Measurements from ENCODE around the gene ADAMTS13.

ADAMTS13 gene

GRCh38 chr9:133380734-133381133 lies 41.4 kb upstream of the ADAMTS13 start:
- no peaks in the 10 kb centered on the region for H3K36me3 ChIP-seq (ENCODE audit: control insufficient read depth in 1 of 2, insufficient read depth in 2 of 2, low read length in 2 of 2)
- H3K4me1 ChIP-seq (ENCODE audit: control insufficient read depth in 1 of 2, insufficient read depth in 2 of 2, low read length in 2 of 2), result peaks cover 0 to 5% of the 10 kb centered on the region in 2 donors
- H3K27me3 ChIP-seq (ENCODE audit: control insufficient read depth in 1 of 2, insufficient read depth in 2 of 2, low read length in 2 of 2), result no peaks in the 10 kb centered on the region
- H3K9me3 ChIP-seq (ENCODE audit: control insufficient read depth in 1 of 2, low read length in 2 of 2), result no peaks in the 10 kb centered on the region
- no peak overlapping the region for H3K4me3 ChIP-seq (ENCODE audit: low read depth in 1 of 2, low read length in 2 of 2)
- H3K27ac ChIP-seq (ENCODE audit: low read depth, low read length), result no peak overlapping the region
- no peak overlapping the region for H3K9ac ChIP-seq (ENCODE audit: low read depth in 1 of 2, low read length in 2 of 2)

GRCh38 chr9:133382507-133383141 lies 39.5 kb upstream of the ADAMTS13 start:
- Histone ChIP-seq H3K27ac (ENCODE audit: low read depth, low read length) (no peak overlapping the region), H3K36me3 (ENCODE audit: control insufficient read depth in 1 of 2, insufficient read depth in 2 of 2, low read length in 2 of 2) (no peaks in the 10 kb centered on the region), H3K9me3 (ENCODE audit: control insufficient read depth in 1 of 2, low read length in 2 of 2) (no peaks in the 10 kb centered on the region), H3K27me3 (ENCODE audit: control insufficient read depth in 1 of 2, insufficient read depth in 2 of 2, low read length in 2 of 2) (no peaks in the 10 kb centered on the region), H3K4me3 (ENCODE audit: low read depth in 1 of 2, low read length in 2 of 2) (no peak overlapping the region), H3K4me1 (ENCODE audit: control insufficient read depth in 1 of 2, insufficient read depth in 2 of 2, low read length in 2 of 2) (no peaks in the 10 kb centered on the region), H3K9ac (ENCODE audit: low read depth in 1 of 2, low read length in 2 of 2) (no peak overlapping the region)

- H3K36me3 ChIP-seq (ENCODE audit: control insufficient read depth in 1 of 2, insufficient read depth in 2 of 2, low read length in 2 of 2), result no peaks in the 10 kb centered on the region
- H3K27me3 ChIP-seq (ENCODE audit: control insufficient read depth in 1 of 2, insufficient read depth in 2 of 2, low read length in 2 of 2), result no peaks in the 10 kb centered on the region
- peak overlapping the region in 1 of 2 donors; percentile 13 for H3K9ac ChIP-seq (ENCODE audit: low read depth in 1 of 2, low read length in 2 of 2)
- no peak overlapping the region for H3K27ac ChIP-seq (ENCODE audit: low read depth, low read length)
- no peaks in the 10 kb centered on the region for H3K9me3 ChIP-seq (ENCODE audit: control insufficient read depth in 1 of 2, low read length in 2 of 2)
- no peak overlapping the region for H3K4me3 ChIP-seq (ENCODE audit: low read depth in 1 of 2, low read length in 2 of 2)
- H3K4me1 ChIP-seq (ENCODE audit: control insufficient read depth in 1 of 2, insufficient read depth in 2 of 2, low read length in 2 of 2), result no peaks in the 10 kb centered on the region
Observed at GRCh38 chr9:133383438-133383837, 38.7 kb upstream of the ADAMTS13 start.

GRCh38 chr9:133384736-133385321 lies 37.3 kb upstream of the ADAMTS13 start:
- no peaks in the 10 kb centered on the region for H3K27me3 ChIP-seq (ENCODE audit: control insufficient read depth in 1 of 2, insufficient read depth in 2 of 2, low read length in 2 of 2)
- no peaks in the 10 kb centered on the region for H3K9me3 ChIP-seq (ENCODE audit: control insufficient read depth in 1 of 2, low read length in 2 of 2)
- no peaks in the 10 kb centered on the region for H3K36me3 ChIP-seq (ENCODE audit: control insufficient read depth in 1 of 2, insufficient read depth in 2 of 2, low read length in 2 of 2)
- H3K9ac ChIP-seq (ENCODE audit: low read depth in 1 of 2, low read length in 2 of 2), result no peak overlapping the region
- H3K4me1 ChIP-seq (ENCODE audit: control insufficient read depth in 1 of 2, insufficient read depth in 2 of 2, low read length in 2 of 2), result no peaks in the 10 kb centered on the region
- no peak overlapping the region for H3K4me3 ChIP-seq (ENCODE audit: low read depth in 1 of 2, low read length in 2 of 2)
- H3K27ac ChIP-seq (ENCODE audit: low read depth, low read length), result no peak overlapping the region

GRCh38 chr9:133385452-133385851 lies 36.7 kb upstream of the ADAMTS13 start:
- H3K9me3 ChIP-seq (ENCODE audit: control insufficient read depth in 1 of 2, low read length in 2 of 2), result no peaks in the 10 kb centered on the region
- H3K4me1 ChIP-seq (ENCODE audit: control insufficient read depth in 1 of 2, insufficient read depth in 2 of 2, low read length in 2 of 2), result no peaks in the 10 kb centered on the region
- no peak overlapping the region for H3K4me3 ChIP-seq (ENCODE audit: low read depth in 1 of 2, low read length in 2 of 2)
- no peak overlapping the region for H3K9ac ChIP-seq (ENCODE audit: low read depth in 1 of 2, low read length in 2 of 2)
- H3K27me3 ChIP-seq (ENCODE audit: control insufficient read depth in 1 of 2, insufficient read depth in 2 of 2, low read length in 2 of 2), result no peaks in the 10 kb centered on the region
- H3K36me3 ChIP-seq (ENCODE audit: control insufficient read depth in 1 of 2, insufficient read depth in 2 of 2, low read length in 2 of 2), result no peaks in the 10 kb centered on the region
- no peak overlapping the region for H3K27ac ChIP-seq (ENCODE audit: low read depth, low read length)

GRCh38 chr9:133386338-133386737 lies 35.8 kb upstream of the ADAMTS13 start:
- H3K27ac ChIP-seq (ENCODE audit: low read depth, low read length), result no peak overlapping the region
- no peaks in the 10 kb centered on the region for H3K9me3 ChIP-seq (ENCODE audit: control insufficient read depth in 1 of 2, low read length in 2 of 2)
- H3K4me3 ChIP-seq (ENCODE audit: low read depth in 1 of 2, low read length in 2 of 2), result no peak overlapping the region
- no peaks in the 10 kb centered on the region for H3K4me1 ChIP-seq (ENCODE audit: control insufficient read depth in 1 of 2, insufficient read depth in 2 of 2, low read length in 2 of 2)
- no peak overlapping the region for H3K9ac ChIP-seq (ENCODE audit: low read depth in 1 of 2, low read length in 2 of 2)
- no peaks in the 10 kb centered on the region for H3K27me3 ChIP-seq (ENCODE audit: control insufficient read depth in 1 of 2, insufficient read depth in 2 of 2, low read length in 2 of 2)
- H3K36me3 ChIP-seq (ENCODE audit: control insufficient read depth in 1 of 2, insufficient read depth in 2 of 2, low read length in 2 of 2), result no peaks in the 10 kb centered on the region

- no peaks in the 10 kb centered on the region for H3K36me3 ChIP-seq (ENCODE audit: control insufficient read depth in 1 of 2, insufficient read depth in 2 of 2, low read length in 2 of 2)
- no peaks in the 10 kb centered on the region for H3K27me3 ChIP-seq (ENCODE audit: control insufficient read depth in 1 of 2, insufficient read depth in 2 of 2, low read length in 2 of 2)
- H3K4me1 ChIP-seq (ENCODE audit: control insufficient read depth in 1 of 2, insufficient read depth in 2 of 2, low read length in 2 of 2), result no peaks in the 10 kb centered on the region
- no peaks in the 10 kb centered on the region for H3K9me3 ChIP-seq (ENCODE audit: control insufficient read depth in 1 of 2, low read length in 2 of 2)
- no peak overlapping the region for H3K4me3 ChIP-seq (ENCODE audit: low read depth in 1 of 2, low read length in 2 of 2)
- no peak overlapping the region for H3K27ac ChIP-seq (ENCODE audit: low read depth, low read length)
- no peak overlapping the region for H3K9ac ChIP-seq (ENCODE audit: low read depth in 1 of 2, low read length in 2 of 2)
Observed at GRCh38 chr9:133387680-133388079, 34.5 kb upstream of the ADAMTS13 start.

- Histone ChIP-seq H3K4me1 (ENCODE audit: control insufficient read depth in 1 of 2, insufficient read depth in 2 of 2, low read length in 2 of 2) (no peaks in the 10 kb centered on the region), H3K9me3 (ENCODE audit: control insufficient read depth in 1 of 2, low read length in 2 of 2) (no peaks in the 10 kb centered on the region), H3K36me3 (ENCODE audit: control insufficient read depth in 1 of 2, insufficient read depth in 2 of 2, low read length in 2 of 2) (no peaks in the 10 kb centered on the region), H3K27ac (ENCODE audit: low read depth, low read length) (no peak overlapping the region), H3K27me3 (ENCODE audit: control insufficient read depth in 1 of 2, insufficient read depth in 2 of 2, low read length in 2 of 2) (peaks cover 0 to 6% of the 10 kb centered on the region in 2 donors), H3K4me3 (ENCODE audit: low read depth in 1 of 2, low read length in 2 of 2) (no peak overlapping the region), H3K9ac (ENCODE audit: low read depth in 1 of 2, low read length in 2 of 2) (no peak overlapping the region)
Observed at GRCh38 chr9:133389025-133389557, 33.1 kb upstream of the ADAMTS13 start.

- Histone ChIP-seq H3K27me3 (ENCODE audit: control insufficient read depth in 1 of 2, insufficient read depth in 2 of 2, low read length in 2 of 2) (peaks cover 0 to 6% of the 10 kb centered on the region in 2 donors), H3K9me3 (ENCODE audit: control insufficient read depth in 1 of 2, low read length in 2 of 2) (no peaks in the 10 kb centered on the region), H3K36me3 (ENCODE audit: control insufficient read depth in 1 of 2, insufficient read depth in 2 of 2, low read length in 2 of 2) (no peaks in the 10 kb centered on the region), H3K4me3 (ENCODE audit: low read depth in 1 of 2, low read length in 2 of 2) (no peak overlapping the region), H3K4me1 (ENCODE audit: control insufficient read depth in 1 of 2, insufficient read depth in 2 of 2, low read length in 2 of 2) (no peaks in the 10 kb centered on the region), H3K27ac (ENCODE audit: low read depth, low read length) (no peak overlapping the region), H3K9ac (ENCODE audit: low read depth in 1 of 2, low read length in 2 of 2) (no peak overlapping the region)
Observed at GRCh38 chr9:133389562-133389961, 32.6 kb upstream of the ADAMTS13 start.

GRCh38 chr9:133390713-133391112 lies 31.5 kb upstream of the ADAMTS13 start:
- H3K4me1 ChIP-seq (ENCODE audit: control insufficient read depth in 1 of 2, insufficient read depth in 2 of 2, low read length in 2 of 2), result no peaks in the 10 kb centered on the region
- no peaks in the 10 kb centered on the region for H3K9me3 ChIP-seq (ENCODE audit: control insufficient read depth in 1 of 2, low read length in 2 of 2)
- H3K4me3 ChIP-seq (ENCODE audit: low read depth in 1 of 2, low read length in 2 of 2), result no peak overlapping the region
- H3K36me3 ChIP-seq (ENCODE audit: control insufficient read depth in 1 of 2, insufficient read depth in 2 of 2, low read length in 2 of 2), result no peaks in the 10 kb centered on the region
- H3K27me3 ChIP-seq (ENCODE audit: control insufficient read depth in 1 of 2, insufficient read depth in 2 of 2, low read length in 2 of 2), result peaks cover 0 to 6% of the 10 kb centered on the region in 2 donors
- H3K27ac ChIP-seq (ENCODE audit: low read depth, low read length), result no peak overlapping the region
- H3K9ac ChIP-seq (ENCODE audit: low read depth in 1 of 2, low read length in 2 of 2), result no peak overlapping the region
